Caco-2 (cell line): ENCODE data around the gene MBD3. TPM values are rescaled to one million over a fixed set of nuclear protein-coding genes. Genes with fewer than 3 reads are reported as not detected.

ENCODE experiments used
- BruUV-seq: library from RNA; stranded (reverse); fragments of 400-500 nt; replicated peaks from 2 replicates; lab custom pipeline; 2021; lab: Mats Ljungman, UMichigan
- CTCF ChIA-PET: fragments of 300-600 bp; sonication (Branson Sonifier 250); formaldehyde crosslinking; loops from one replicate; lab custom pipeline; 2022; ENCODE audit warnings: antibody characterized with exemption; lab: Charles Lee
- POLR2A ChIA-PET: fragments of 300-600 bp; sonication (Branson Sonifier 250); formaldehyde crosslinking; loops from one replicate; lab custom pipeline; 2022; ENCODE audit warnings: antibody characterized with exemption; lab: Charles Lee
- DNase-seq, 2 experiments: peaks; one replicate each; pipeline versions ENCODE4 v3.0.0 to v3.0.0-alpha.2; 2020 to 2022
- H3K27me3 ChIP-seq: replicated peaks from 2 replicates; pipeline ENCODE4 v1.6.0; 2011; ENCODE audit warnings: low read length; ENCODE audit not compliant: control insufficient read depth, insufficient read depth
- H3K36me3 ChIP-seq: 2 replicates; pipeline ENCODE4 v1.5.1; 2011; ENCODE audit warnings: low read length; ENCODE audit not compliant: control insufficient read depth, insufficient read depth
- H3K4me1 ChIP-seq: fragments of 250-450 bp; sonication (Bioruptor Pico); 2 replicates; pipeline ENCODE4 v1.5.1; 2020; ENCODE audit warnings: mild to moderate bottlenecking
- H3K4me3 ChIP-seq: 2 replicates; pipeline ENCODE4 v1.5.1; 2011; ENCODE audit warnings: low read depth, mild to moderate bottlenecking, control low read depth, low read length
- H3K9me3 ChIP-seq: fragments of 250-450 bp; sonication (Bioruptor Pico); 2 replicates; pipeline ENCODE4 v1.5.1; 2020; ENCODE audit warnings: mild to moderate bottlenecking, moderate library complexity
- H3K27ac Mint-ChIP-seq: one replicate; pipeline ENCODE4 v1.8.0; 2022; ENCODE audit warnings: mixed read lengths; ENCODE audit not compliant: unreplicated experiment
- H3K27me3 Mint-ChIP-seq: one replicate; pipeline ENCODE4 v1.8.0; 2022; ENCODE audit warnings: mixed read lengths; ENCODE audit not compliant: insufficient read depth, unreplicated experiment
- H3K36me3 Mint-ChIP-seq: one replicate; pipeline ENCODE4 v1.8.0; 2022; ENCODE audit warnings: mild to moderate bottlenecking, mixed read lengths; ENCODE audit not compliant: insufficient read depth, unreplicated experiment
- H3K4me1 Mint-ChIP-seq: one replicate; pipeline ENCODE4 v1.8.0; 2022; ENCODE audit warnings: low read depth, mixed read lengths; ENCODE audit not compliant: unreplicated experiment
- H3K4me3 Mint-ChIP-seq: one replicate; pipeline ENCODE4 v1.8.0; 2022; ENCODE audit warnings: mild to moderate bottlenecking, moderate library complexity, mixed read lengths; ENCODE audit not compliant: unreplicated experiment
- H3K9me3 Mint-ChIP-seq: one replicate; pipeline ENCODE4 v1.8.0; 2022; ENCODE audit warnings: mixed read lengths; ENCODE audit not compliant: unreplicated experiment
- CTCF ChIP-seq, 2 experiments: fragments of 200-600 bp in 1 of 2; IDR thresholded peaks; 1 replicate in 1 of 2; 2 replicates in 1 of 2; pipeline versions ENCODE4 v1.5.1 to v1.8.0; 2011 to 2022; ENCODE audit warnings: antibody characterized with exemption in 1 of 2, control low read depth in 1 of 2, inconsistent platforms in 1 of 2, low read depth in 1 of 2, low read length in 1 of 2, mild to moderate bottlenecking in 1 of 2, moderate library complexity in 1 of 2; ENCODE audit not compliant: insufficient read depth in 1 of 2, severe bottlenecking in 1 of 2, unreplicated experiment in 1 of 2
- intact Hi-C: fragments of 100-400 bp; cut with micrococcal nuclease; formaldehyde crosslinking; loops from one replicate; pipeline ENCODE4 v1.10.0; 2022; ENCODE audit not compliant: unreplicated experiment
- total RNA-seq: library from RNA; stranded (reverse); gene quantifications from 2 replicates; pipeline ENCODE4 v1.2.3, GENCODE V29; 2022

The MBD3 gene
- total RNA-seq, 1 experiment from 2014 or later, result 89.3 TPM

GRCh38 chr19:1630012-1630411, 37.3 kb upstream of the MBD3 start:
- BruUV-seq, result no TSS peak
- DNase-seq, result no peak
- Mint-ChIP-seq H3K36me3 (peaks cover 39% of the 10 kb centered on the region), H3K9me3 (peaks cover under 1% of the 10 kb centered on the region), H3K4me3 (no peak overlapping the region), H3K27ac (no peak overlapping the region), H3K27me3 (no peaks in the 10 kb centered on the region), H3K4me1 (no peaks in the 10 kb centered on the region)
- Histone ChIP-seq H3K36me3 (peaks cover under 1% of the 10 kb centered on the region), H3K27me3 (no peaks in the 10 kb centered on the region), H3K4me1 (peaks cover 21% of the 10 kb centered on the region), H3K9me3 (no peaks in the 10 kb centered on the region), H3K4me3 (no peak overlapping the region)
- CTCF ChIA-PET, result no interaction called here
- intact Hi-C loops, result no loop called here
- POLR2A ChIA-PET, result no interaction called here
- TF ChIP-seq CTCF (IDR thresholded peaks at IDR 0.05; ENCODE audit: insufficient read depth in 1 of 2, low read depth in 1 of 2, low read length in 1 of 2, severe bottlenecking in 1 of 2, unreplicated experiment in 1 of 2), result no peak

GRCh38 chr19:1629256-1629808, 36.7 kb upstream of the MBD3 start:
- no peaks in the 10 kb centered on the region for H3K9me3 Mint-ChIP-seq
- no peak for DNase-seq
- no peaks in the 10 kb centered on the region for H3K4me1 Mint-ChIP-seq
- POLR2A ChIA-PET, result no interaction called here
- TF ChIP-seq CTCF (IDR thresholded peaks at IDR 0.05; ENCODE audit: insufficient read depth in 1 of 2, low read depth in 1 of 2, low read length in 1 of 2, severe bottlenecking in 1 of 2, unreplicated experiment in 1 of 2), result no peak
- Histone ChIP-seq H3K4me1 (peaks cover 20% of the 10 kb centered on the region), H3K27me3 (no peaks in the 10 kb centered on the region), H3K9me3 (no peaks in the 10 kb centered on the region), H3K4me3 (no peak overlapping the region), H3K36me3 (peaks cover 2% of the 10 kb centered on the region)
- no peak overlapping the region for H3K27ac Mint-ChIP-seq
- H3K27me3 Mint-ChIP-seq, result no peaks in the 10 kb centered on the region
- CTCF ChIA-PET, result no interaction called here
- H3K4me3 Mint-ChIP-seq, result no peak overlapping the region
- intact Hi-C loops, result no loop called here
- BruUV-seq, result no TSS peak
- H3K36me3 Mint-ChIP-seq, result peaks cover 38% of the 10 kb centered on the region

GRCh38 chr19:1627194-1627593, 34.5 kb upstream of the MBD3 start:
- Mint-ChIP-seq H3K27ac (no peak overlapping the region), H3K36me3 (peaks cover 31% of the 10 kb centered on the region), H3K27me3 (no peaks in the 10 kb centered on the region), H3K4me3 (no peak overlapping the region), H3K9me3 (no peaks in the 10 kb centered on the region), H3K4me1 (no peaks in the 10 kb centered on the region)
- Histone ChIP-seq H3K4me3 (no peak overlapping the region), H3K9me3 (no peaks in the 10 kb centered on the region), H3K36me3 (peaks cover 2% of the 10 kb centered on the region), H3K27me3 (no peaks in the 10 kb centered on the region), H3K4me1 (no peaks in the 10 kb centered on the region)
- TF ChIP-seq CTCF (IDR thresholded peaks at IDR 0.05; ENCODE audit: insufficient read depth in 1 of 2, low read depth in 1 of 2, low read length in 1 of 2, severe bottlenecking in 1 of 2, unreplicated experiment in 1 of 2), result no peak
- DNase-seq, result no peak
- intact Hi-C loops, result no loop called here
- BruUV-seq, result no TSS peak
- CTCF ChIA-PET, result interaction anchor here (0.6 kb wide), 1 partner anchor 25 kb away, joined by 3 read pairs; no protein-coding TSS in a partner anchor
- POLR2A ChIA-PET, result no interaction called here
